A549 (cell line): ENCODE data around the gene DIP2C. TPM values are rescaled to one million over a fixed set of nuclear protein-coding genes. Genes with fewer than 3 reads are reported as not detected.

Experiments
- ATAC-seq, 2 experiments: fragments of 200-7000 bp in 1 of 2; fragments of >200 bp in 1 of 2; cut with Nextera tagmentation in 1 of 2; cut with Tn5 transposase in 1 of 2; 3 replicates each; pipeline versions ENCODE4 v1.8.0 to v1.9.1; 2018 to 2020; ENCODE audit warnings: mild to moderate bottlenecking in 1 of 2, moderate library complexity in 1 of 2
- CTCF ChIA-PET: fragments of 300-600 bp; sonication (Branson Sonifier 250); formaldehyde crosslinking; extraction: SDS; loops from one replicate; lab custom pipeline; 2021; ENCODE audit warnings: antibody characterized with exemption, inconsistent platforms; lab: Yijun Ruan, JAX
- POLR2A ChIA-PET: fragments of 350-600 bp; formaldehyde crosslinking; extraction: SDS; loops from one replicate; lab custom pipeline; 2021; ENCODE audit warnings: antibody characterized with exemption, inconsistent platforms; lab: Yijun Ruan, JAX
- DNase-seq, 2 experiments: peaks; one replicate each; pipeline versions ENCODE4 v3.0.0 to v3.0.0-alpha.2; 2011 to 2016; ENCODE audit warnings: low read depth in 1 of 2, low spot score in 1 of 2
- FAIRE-seq: peaks from 2 replicates; lab custom pipeline; 2011; peaks lifted over from hg19 to GRCh38; lab: Jason Lieb, UNC
- H3K27ac ChIP-seq, 2 experiments: fragments of >200 bp; sonication (Bioruptor Twin); formaldehyde crosslinking; 3 replicates each; pipeline ENCODE4 v1.5.1; 2016 to 2017
- H3K4me1 ChIP-seq: fragments of >200 bp; sonication (Bioruptor Twin); formaldehyde crosslinking; 3 replicates; pipeline ENCODE4 v1.6.1; 2016
- H3K4me2 ChIP-seq: fragments of >200 bp; sonication (Bioruptor Twin); formaldehyde crosslinking; 3 replicates; pipeline ENCODE4 v1.6.1; 2016
- H3K4me3 ChIP-seq: fragments of >200 bp; sonication (Bioruptor Twin); formaldehyde crosslinking; 3 replicates; pipeline ENCODE4 v1.5.1; 2016
- H3K9me3 ChIP-seq: fragments of >200 bp; sonication (Bioruptor Twin); formaldehyde crosslinking; 3 replicates; pipeline ENCODE4 v1.6.1; 2016
- BHLHE40 ChIP-seq: IDR thresholded peaks from 2 replicates; pipeline ENCODE4 v1.6.1; 2012; ENCODE audit warnings: low read depth, low read length, inconsistent platforms
- CBX8 ChIP-seq: fragments of 200-600 bp; sonication (generic); IDR thresholded peaks from 2 replicates; pipeline ENCODE4 v1.6.1; 2016
- CEBPB ChIP-seq, 2 experiments: fragments of >200 bp in 1 of 2; sonication (Bioruptor Twin) in 1 of 2; formaldehyde crosslinking in 1 of 2; IDR thresholded peaks; 2 replicates each; pipeline ENCODE4 v1.6.1; 2012 to 2016
- EHMT2 ChIP-seq: fragments of 200-600 bp; sonication (generic); IDR thresholded peaks from 2 replicates; pipeline ENCODE4 v1.6.1; 2016; ENCODE audit warnings: antibody characterized with exemption, low read depth, mild to moderate bottlenecking, moderate library complexity
- FOSB ChIP-seq: fragments of 250-450 bp; sonication (Bioruptor Pico); IDR thresholded peaks from 2 replicates; pipeline ENCODE4 v1.5.0; 2020; ENCODE audit warnings: mild to moderate bottlenecking, moderate library complexity
- HDAC2 ChIP-seq: fragments of 200-600 bp; sonication (generic); IDR thresholded peaks from 2 replicates; pipeline ENCODE4 v1.6.1; 2016
- HMGXB4 ChIP-seq: fragments of 250-450 bp; sonication (Bioruptor Pico); IDR thresholded peaks from 2 replicates; pipeline ENCODE4 v1.5.0; 2021; ENCODE audit warnings: mild to moderate bottlenecking, moderate library complexity, borderline replicate concordance
- HOXA7 ChIP-seq: fragments of 250-450 bp; sonication (Bioruptor Pico); IDR thresholded peaks from 2 replicates; pipeline ENCODE4 v1.5.0; 2020; ENCODE audit warnings: mild to moderate bottlenecking, moderate library complexity
- HOXB5 ChIP-seq: fragments of 250-450 bp; sonication (Bioruptor Pico); IDR thresholded peaks from 2 replicates; pipeline ENCODE4 v1.5.0; 2020; ENCODE audit warnings: mild to moderate bottlenecking, moderate library complexity
- JUN ChIP-seq, 2 experiments: fragments of >200 bp; sonication (Bioruptor Twin); formaldehyde crosslinking; IDR thresholded peaks; 2 replicates in 1 of 2; 3 replicates in 1 of 2; pipeline ENCODE4 v1.6.1; 2016 to 2017
- MAFK ChIP-seq: fragments of 450-650 bp; IDR thresholded peaks from 2 replicates; pipeline ENCODE4 v1.6.1; 2014; ENCODE audit not compliant: partially characterized antibody
- MAZ ChIP-seq: fragments of 150-350 bp; IDR thresholded peaks from 2 replicates; pipeline ENCODE4 v1.6.1; 2014; ENCODE audit warnings: antibody characterized with exemption, low read depth, low read length, borderline replicate concordance
- MYC ChIP-seq: IDR thresholded peaks from 2 replicates; pipeline ENCODE4 v1.6.1; 2012; ENCODE audit warnings: mild to moderate bottlenecking, inconsistent platforms, low read length, improper control_type of control experiment, borderline replicate concordance
- RCOR1 ChIP-seq: fragments of 150-350 bp; IDR thresholded peaks from 2 replicates; pipeline ENCODE4 v1.6.1; 2014; ENCODE audit warnings: antibody characterized with exemption, low read length, low read depth
- SMC3 ChIP-seq: fragments of >200 bp; sonication (Bioruptor Twin); formaldehyde crosslinking; IDR thresholded peaks from 3 replicates; pipeline ENCODE4 v1.6.1; 2018; ENCODE audit warnings: inconsistent platforms
- SREBF2 ChIP-seq: fragments of 450-650 bp; IDR thresholded peaks from 2 replicates; pipeline ENCODE4 v1.6.1; 2014; ENCODE audit warnings: mild to moderate bottlenecking, moderate library complexity
- TP53 ChIP-seq: fragments of 250-450 bp; sonication (Bioruptor Pico); IDR thresholded peaks from 2 replicates; pipeline ENCODE4 v1.5.0; 2021; ENCODE audit warnings: mild to moderate bottlenecking, moderate library complexity
- ZFP36 ChIP-seq: fragments of 450-650 bp; IDR thresholded peaks from 2 replicates; pipeline ENCODE4 v1.6.1; 2014; ENCODE audit warnings: borderline replicate concordance; ENCODE audit not compliant: partially characterized antibody
- WGBS: methylation state at CpG from one replicate; pipeline ENCODE4 v1.1.6; 2017; ENCODE audit errors: missing lambda C conversion rate; 5-methylcytosine and 5-hydroxymethylcytosine counted together
- polyA plus RNA-seq, 4 experiments: library from polyadenylated mRNA; depleted of rRNA in 3 of 4; stranded (reverse); fragments of >200 nt; fragmentation: RNase III in 1 of 4; extraction: RNeasy Plus Mini Kit Qiagen cat#74134 plus additional on column Dnase treatment in 1 of 4; gene quantifications; 2 replicates in 3 of 4; 3 replicates in 1 of 4; pipeline ENCODE4 v1.2.3, GENCODE V29; 2011 to 2017
- TF ChIP-seq, protein P1 (sequence below): fragments of 200-600 bp; sonication (generic); IDR thresholded peaks from 2 replicates; pipeline ENCODE4 v1.6.1; 2016; ENCODE audit warnings: antibody characterized with exemption, mild to moderate bottlenecking, moderate library complexity
- TF ChIP-seq, protein P2 (sequence below): IDR thresholded peaks from 2 replicates; pipeline ENCODE4 v1.6.1; 2012
- TF ChIP-seq, protein P3 (sequence below): fragments of >200 bp; sonication (Bioruptor Twin); formaldehyde crosslinking; IDR thresholded peaks from 3 replicates; pipeline ENCODE4 v1.6.1; 2016
- TF ChIP-seq, protein P4 (sequence below): fragments of 150-350 bp; IDR thresholded peaks from 2 replicates; pipeline ENCODE4 v1.6.1; 2014; ENCODE audit warnings: low read depth, mild to moderate bottlenecking, low read length

Gene DIP2C
- polyA plus RNA-seq, 2 of the 4 experiments (the other 2 are of a cell fraction) = 3.7 to 5.0 TPM

GRCh38 chr10:650886-651615 is 38.4 kb downstream of the DIP2C start:
- ATAC-seq = no peak
- no peak for DNase-seq
- TF ChIP-seq MAZ (no peak), HOXB5 (CRISPR knock-in tag) (no peak), SMC3 (no peak), FOSB (no peak), CBX8 (no peak), EHMT2 (no peak), MAFK (no peak), HOXA7 (no peak), CEBPB (IDR thresholded peaks at IDR 0.05) (no peak), BHLHE40 (no peak)
- TF ChIP-seq, protein P1, sequence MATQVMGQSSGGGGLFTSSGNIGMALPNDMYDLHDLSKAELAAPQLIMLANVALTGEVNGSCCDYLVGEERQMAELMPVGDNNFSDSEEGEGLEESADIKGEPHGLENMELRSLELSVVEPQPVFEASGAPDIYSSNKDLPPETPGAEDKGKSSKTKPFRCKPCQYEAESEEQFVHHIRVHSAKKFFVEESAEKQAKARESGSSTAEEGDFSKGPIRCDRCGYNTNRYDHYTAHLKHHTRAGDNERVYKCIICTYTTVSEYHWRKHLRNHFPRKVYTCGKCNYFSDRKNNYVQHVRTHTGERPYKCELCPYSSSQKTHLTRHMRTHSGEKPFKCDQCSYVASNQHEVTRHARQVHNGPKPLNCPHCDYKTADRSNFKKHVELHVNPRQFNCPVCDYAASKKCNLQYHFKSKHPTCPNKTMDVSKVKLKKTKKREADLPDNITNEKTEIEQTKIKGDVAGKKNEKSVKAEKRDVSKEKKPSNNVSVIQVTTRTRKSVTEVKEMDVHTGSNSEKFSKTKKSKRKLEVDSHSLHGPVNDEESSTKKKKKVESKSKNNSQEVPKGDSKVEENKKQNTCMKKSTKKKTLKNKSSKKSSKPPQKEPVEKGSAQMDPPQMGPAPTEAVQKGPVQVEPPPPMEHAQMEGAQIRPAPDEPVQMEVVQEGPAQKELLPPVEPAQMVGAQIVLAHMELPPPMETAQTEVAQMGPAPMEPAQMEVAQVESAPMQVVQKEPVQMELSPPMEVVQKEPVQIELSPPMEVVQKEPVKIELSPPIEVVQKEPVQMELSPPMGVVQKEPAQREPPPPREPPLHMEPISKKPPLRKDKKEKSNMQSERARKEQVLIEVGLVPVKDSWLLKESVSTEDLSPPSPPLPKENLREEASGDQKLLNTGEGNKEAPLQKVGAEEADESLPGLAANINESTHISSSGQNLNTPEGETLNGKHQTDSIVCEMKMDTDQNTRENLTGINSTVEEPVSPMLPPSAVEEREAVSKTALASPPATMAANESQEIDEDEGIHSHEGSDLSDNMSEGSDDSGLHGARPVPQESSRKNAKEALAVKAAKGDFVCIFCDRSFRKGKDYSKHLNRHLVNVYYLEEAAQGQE = no peak
- TF ChIP-seq, protein P2, sequence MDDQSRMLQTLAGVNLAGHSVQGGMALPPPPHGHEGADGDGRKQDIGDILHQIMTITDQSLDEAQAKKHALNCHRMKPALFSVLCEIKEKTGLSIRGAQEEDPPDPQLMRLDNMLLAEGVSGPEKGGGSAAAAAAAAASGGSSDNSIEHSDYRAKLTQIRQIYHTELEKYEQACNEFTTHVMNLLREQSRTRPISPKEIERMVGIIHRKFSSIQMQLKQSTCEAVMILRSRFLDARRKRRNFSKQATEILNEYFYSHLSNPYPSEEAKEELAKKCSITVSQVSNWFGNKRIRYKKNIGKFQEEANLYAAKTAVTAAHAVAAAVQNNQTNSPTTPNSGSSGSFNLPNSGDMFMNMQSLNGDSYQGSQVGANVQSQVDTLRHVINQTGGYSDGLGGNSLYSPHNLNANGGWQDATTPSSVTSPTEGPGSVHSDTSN = no peak
- TF ChIP-seq, protein P3, sequence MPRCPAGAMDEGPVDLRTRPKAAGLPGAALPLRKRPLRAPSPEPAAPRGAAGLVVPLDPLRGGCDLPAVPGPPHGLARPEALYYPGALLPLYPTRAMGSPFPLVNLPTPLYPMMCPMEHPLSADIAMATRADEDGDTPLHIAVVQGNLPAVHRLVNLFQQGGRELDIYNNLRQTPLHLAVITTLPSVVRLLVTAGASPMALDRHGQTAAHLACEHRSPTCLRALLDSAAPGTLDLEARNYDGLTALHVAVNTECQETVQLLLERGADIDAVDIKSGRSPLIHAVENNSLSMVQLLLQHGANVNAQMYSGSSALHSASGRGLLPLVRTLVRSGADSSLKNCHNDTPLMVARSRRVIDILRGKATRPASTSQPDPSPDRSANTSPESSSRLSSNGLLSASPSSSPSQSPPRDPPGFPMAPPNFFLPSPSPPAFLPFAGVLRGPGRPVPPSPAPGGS = no peak
- no peaks in the 10 kb centered on the region for H3K9me3 ChIP-seq
- 90% methylated on average over 19 of the region's 20 CpGs for WGBS
- H3K27ac ChIP-seq = peak overlapping the region; percentile 72 to 82; a peak in 5 of 6 replicates
- ChIA-PET POLR2A (no interaction called here), CTCF (no interaction called here)
- no peak overlapping the region for H3K4me3 ChIP-seq
- FAIRE-seq = no peak
- H3K4me1 ChIP-seq = peaks cover 15% of the 10 kb centered on the region; the same call in 2 of the 3 replicates
- peak overlapping the region; percentile 71 for H3K4me2 ChIP-seq

DNA sequence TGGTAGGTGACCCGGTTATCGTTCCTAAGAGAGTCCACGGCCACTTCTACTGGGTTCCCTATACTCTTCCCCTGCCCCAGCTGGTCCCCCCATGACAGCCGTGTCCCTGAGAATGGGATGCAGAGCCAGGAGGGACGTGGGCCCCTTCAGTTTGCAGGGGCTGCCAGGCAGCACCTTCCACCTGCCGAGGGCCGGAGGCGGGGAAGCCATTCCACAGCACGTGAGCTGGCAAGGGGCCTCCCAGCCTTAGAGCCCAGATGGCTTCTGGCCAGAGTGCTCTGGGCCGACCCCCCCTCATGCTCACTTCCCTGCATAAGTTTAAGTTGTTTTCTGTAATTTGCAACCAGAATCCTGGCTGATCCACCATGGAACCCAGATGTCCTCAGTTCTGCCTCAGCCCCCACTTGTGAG is 39.0 kb downstream of the DIP2C start:
- no peak for DNase-seq
- peak in 1 of 2 experiments; percentile 3; a peak in 1 of 6 replicates for ATAC-seq
- H3K4me2 ChIP-seq = peak overlapping the region; percentile 71
- POLR2A ChIA-PET = no interaction called here
- 73% methylated on average over 6 of the region's 10 CpGs for WGBS
- H3K4me1 ChIP-seq = peaks cover 15% of the 10 kb centered on the region; the same call in 2 of the 3 replicates
- H3K9me3 ChIP-seq = no peaks in the 10 kb centered on the region; the same call in 2 of the 3 replicates
- CTCF ChIA-PET = interaction anchor here (0.8 kb wide), 1 partner anchor 10 kb away, joined by 3 read pairs; no protein-coding TSS in a partner anchor
- no peak for FAIRE-seq
- peak overlapping the region; percentile 29; the same call in 1 of the 3 replicates for H3K4me3 ChIP-seq
- TF ChIP-seq SREBF2 (no peak), HDAC2 (no peak), ZFP36 (no peak), TP53 (no peak), RCOR1 (no peak), JUN (IDR thresholded peaks at IDR 0.05) (no peak), EHMT2 (no peak), HMGXB4 (no peak), MYC (no peak)
- TF ChIP-seq, protein P4, sequence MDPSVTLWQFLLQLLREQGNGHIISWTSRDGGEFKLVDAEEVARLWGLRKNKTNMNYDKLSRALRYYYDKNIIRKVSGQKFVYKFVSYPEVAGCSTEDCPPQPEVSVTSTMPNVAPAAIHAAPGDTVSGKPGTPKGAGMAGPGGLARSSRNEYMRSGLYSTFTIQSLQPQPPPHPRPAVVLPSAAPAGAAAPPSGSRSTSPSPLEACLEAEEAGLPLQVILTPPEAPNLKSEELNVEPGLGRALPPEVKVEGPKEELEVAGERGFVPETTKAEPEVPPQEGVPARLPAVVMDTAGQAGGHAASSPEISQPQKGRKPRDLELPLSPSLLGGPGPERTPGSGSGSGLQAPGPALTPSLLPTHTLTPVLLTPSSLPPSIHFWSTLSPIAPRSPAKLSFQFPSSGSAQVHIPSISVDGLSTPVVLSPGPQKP = no peak
- peak overlapping the region; percentile 72 to 82 for H3K27ac ChIP-seq
